WTC11 (cell line): ENCODE measurements around the gene NCKIPSD. TPM values are rescaled to one million over a fixed set of nuclear protein-coding genes. Genes with fewer than 3 reads are reported as not detected.

Experiments
- ATAC-seq: fragments of 200-7000 bp; cut with Tn5 transposase; 2 replicates; pipeline ENCODE4 v1.10.0; 2021; ENCODE audit warnings: mild to moderate bottlenecking, moderate library complexity
- CTCF ChIA-PET: fragments of 300-600 bp; sonication (Branson Sonifier 250); formaldehyde crosslinking; loops from one replicate; lab custom pipeline; 2021; ENCODE audit warnings: antibody characterized with exemption; lab: Charles Lee
- POLR2A ChIA-PET: fragments of 350-600 bp; sonication (Branson Sonifier 250); formaldehyde crosslinking; loops from one replicate; lab custom pipeline; 2021; ENCODE audit warnings: antibody characterized with exemption; lab: Charles Lee
- DNase-seq: peaks from one replicate; pipeline ENCODE4 v3.0.0; 2021; ENCODE audit warnings: low spot score
- H3K27ac Mint-ChIP-seq: 2 replicates; pipeline ENCODE4 v1.8.0; 2021; ENCODE audit warnings: mixed read lengths
- H3K27me3 Mint-ChIP-seq: 2 replicates; pipeline ENCODE4 v1.8.0; 2021; ENCODE audit warnings: low read depth, mild to moderate bottlenecking, moderate library complexity, mixed read lengths
- H3K36me3 Mint-ChIP-seq: 2 replicates; pipeline ENCODE4 v1.8.0; 2021; ENCODE audit warnings: mixed read lengths
- H3K4me1 Mint-ChIP-seq: 2 replicates; pipeline ENCODE4 v1.8.0; 2022; ENCODE audit warnings: mixed read lengths
- H3K4me3 Mint-ChIP-seq: 2 replicates; pipeline ENCODE4 v1.8.0; 2021; ENCODE audit warnings: mild to moderate bottlenecking, moderate library complexity, mixed read lengths
- H3K9me3 Mint-ChIP-seq: 2 replicates; pipeline ENCODE4 v1.8.0; 2021; ENCODE audit warnings: mixed read lengths
- E2F1 ChIP-seq: sonication (generic); formaldehyde crosslinking; IDR thresholded peaks from 2 replicates; pipeline ENCODE4 v1.8.0; 2022; ENCODE audit warnings: mild to moderate bottlenecking, missing genetic modification reagents
- FOXP4 ChIP-seq: sonication (generic); formaldehyde crosslinking; IDR thresholded peaks from 2 replicates; pipeline ENCODE4 v1.8.0; 2022; ENCODE audit warnings: mild to moderate bottlenecking, missing genetic modification reagents
- GRHL2 ChIP-seq: fragments of 250-450 bp; sonication (Bioruptor Pico); IDR thresholded peaks from 2 replicates; pipeline ENCODE4 v1.8.0; 2022; ENCODE audit warnings: mild to moderate bottlenecking, moderate library complexity; ENCODE audit not compliant: insufficient replicate concordance, severe bottlenecking
- GTF2I ChIP-seq: fragments of 250-450 bp; sonication (Bioruptor Pico); conservative IDR thresholded peaks from 2 replicates; pipeline ENCODE4 v1.4.0; 2021; ENCODE audit warnings: mild to moderate bottlenecking
- JUN ChIP-seq: sonication (generic); formaldehyde crosslinking; IDR thresholded peaks from 2 replicates; pipeline ENCODE4 v1.8.0; 2023; ENCODE audit warnings: mild to moderate bottlenecking, missing genetic modification reagents
- MYBL2 ChIP-seq: sonication (generic); formaldehyde crosslinking; IDR thresholded peaks from 2 replicates; pipeline ENCODE4 v1.8.1; 2023; ENCODE audit warnings: mild to moderate bottlenecking, moderate library complexity, missing genetic modification reagents
- NFYB ChIP-seq: sonication (generic); formaldehyde crosslinking; conservative IDR thresholded peaks from 2 replicates; pipeline ENCODE4 v1.8.0; 2022; ENCODE audit warnings: low read depth, missing genetic modification reagents
- NR1H2 ChIP-seq: sonication (generic); formaldehyde crosslinking; IDR thresholded peaks from 2 replicates; pipeline ENCODE4 v1.9.0; 2021; ENCODE audit warnings: mild to moderate bottlenecking, moderate library complexity, missing genetic modification reagents
- NR3C1 ChIP-seq: sonication (generic); formaldehyde crosslinking; conservative IDR thresholded peaks from 2 replicates; pipeline ENCODE4 v1.8.1; 2023; ENCODE audit warnings: low read depth, mild to moderate bottlenecking, missing genetic modification reagents
- SP1 ChIP-seq: sonication (generic); formaldehyde crosslinking; conservative IDR thresholded peaks from 2 replicates; pipeline ENCODE4 v1.8.1; 2022; ENCODE audit warnings: missing genetic modification reagents
- TP53 ChIP-seq: sonication (generic); formaldehyde crosslinking; IDR thresholded peaks from 2 replicates; pipeline ENCODE4 v1.8.1; 2023; ENCODE audit warnings: mild to moderate bottlenecking, missing genetic modification reagents
- USF1 ChIP-seq: sonication (generic); formaldehyde crosslinking; IDR thresholded peaks from 2 replicates; pipeline ENCODE4 v1.8.0; 2022; ENCODE audit warnings: mild to moderate bottlenecking, missing genetic modification reagents
- USF2 ChIP-seq: sonication (generic); formaldehyde crosslinking; IDR thresholded peaks from 2 replicates; pipeline ENCODE4 v1.8.1; 2023; ENCODE audit warnings: mild to moderate bottlenecking, missing genetic modification reagents, moderate library complexity
- ZMAT4 ChIP-seq: fragments of 250-450 bp; sonication (Bioruptor Pico); IDR thresholded peaks from 2 replicates; pipeline ENCODE4 v1.9.0; 2021; ENCODE audit warnings: mild to moderate bottlenecking
- ZNF138 ChIP-seq: sonication (generic); formaldehyde crosslinking; conservative IDR thresholded peaks from 2 replicates; pipeline ENCODE4 v1.8.1; 2022; ENCODE audit warnings: mild to moderate bottlenecking, moderate library complexity, missing genetic modification reagents
- ZNF317 ChIP-seq: sonication (generic); formaldehyde crosslinking; IDR thresholded peaks from 2 replicates; pipeline ENCODE4 v1.8.1; 2023; ENCODE audit warnings: low read depth, mild to moderate bottlenecking, moderate library complexity, missing genetic modification reagents, borderline replicate concordance
- ZNF423 ChIP-seq: fragments of 250-450 bp; sonication (Bioruptor Pico); IDR thresholded peaks from 2 replicates; pipeline ENCODE4 v2.1.2; 2022; ENCODE audit warnings: mild to moderate bottlenecking, moderate library complexity
- total RNA-seq: library from RNA; stranded (reverse); gene quantifications from 3 replicates; pipeline ENCODE4 v1.2.3, GENCODE V29; 2021

The NCKIPSD gene
- total RNA-seq, 1 experiment from 2014 or later, result 40.1 TPM

GRCh38 chr3:48633256-48633655 lies 52.5 kb downstream of the NCKIPSD start (continued):
- TF ChIP-seq FOXP4 (CRISPR knock-in tag) (no peak), ZNF138 (no peak), SP1 (CRISPR knock-in tag) (no peak), USF1 (no peak), ZNF423 (CRISPR knock-in tag) (no peak), GRHL2 (CRISPR knock-in tag) (no peak)

GRCh38 chr3:48631516-48632448 lies 53.9 kb downstream of the NCKIPSD start:
- no peak overlapping the region for H3K27ac Mint-ChIP-seq
- POLR2A ChIA-PET, result no interaction called here
- H3K27me3 Mint-ChIP-seq, result no peaks in the 10 kb centered on the region
- DNase-seq, result no peak
- H3K36me3 Mint-ChIP-seq, result peaks cover 42% of the 10 kb centered on the region
- H3K4me1 Mint-ChIP-seq, result peaks cover 18% of the 10 kb centered on the region
- no peak for TF ChIP-seq ZMAT4 (CRISPR knock-in tag)
- no peak for TF ChIP-seq MYBL2
- no peak for TF ChIP-seq NR3C1 (CRISPR knock-in tag)
- TF ChIP-seq JUN, result no peak
- TF ChIP-seq USF2, result no peak
- TF ChIP-seq NFYB (CRISPR knock-in tag), result no peak
- TF ChIP-seq, all 79 proteins: peak for 0
- Mint-ChIP-seq H3K9me3 (no peaks in the 10 kb centered on the region), H3K4me3 (no peak overlapping the region)
- CTCF ChIA-PET, result no interaction called here
- ATAC-seq, result no peak

- H3K27me3 Mint-ChIP-seq, result no peaks in the 10 kb centered on the region
- CTCF ChIA-PET, result no interaction called here
- TF ChIP-seq TP53 (CRISPR knock-in tag) (no peak), NFYB (CRISPR knock-in tag) (no peak), GTF2I (CRISPR knock-in tag) (no peak), E2F1 (CRISPR knock-in tag) (no peak), ZNF317 (no peak), NR1H2 (CRISPR knock-in tag) (no peak)
- TF ChIP-seq, all 79 proteins: peak for 0
- Mint-ChIP-seq H3K27ac (no peak overlapping the region), H3K4me1 (peaks cover 8% of the 10 kb centered on the region), H3K36me3 (peaks cover 48% of the 10 kb centered on the region), H3K4me3 (no peak overlapping the region), H3K9me3 (no peaks in the 10 kb centered on the region)
- DNase-seq (no peak), ATAC-seq (no peak)
- POLR2A ChIA-PET, result no interaction called here
Observed at GRCh38 chr3:48630833-48631232, 54.9 kb downstream of the NCKIPSD start.
